ENCODE results near the gene STAMBPL1. TPM values are rescaled to one million over a fixed set of nuclear protein-coding genes. Genes with fewer than 3 reads are reported as not detected.

Gene STAMBPL1
- total RNA-seq, 1 donor from 2014 or later, result 15.7 TPM

GRCh38 chr10:88911116-88911515 lies 31.1 kb downstream of the STAMBPL1 start:
- intact Hi-C loops (cut with DNase I), result no loop called here
- Histone ChIP-seq H3K27ac (no peak overlapping the region), H3K36me3 (no peaks in the 10 kb centered on the region), H3K4me1 (no peaks in the 10 kb centered on the region), H3K4me3 (no peak overlapping the region), H3K9me3 (no peaks in the 10 kb centered on the region), H3K27me3 (no peaks in the 10 kb centered on the region)
- DNase-seq (ENCODE audit: extremely low spot score in 2 of 2), result no peak
- TF ChIP-seq POLR2A (IDR thresholded peaks at IDR 0.05), result no peak
- no peak for TF ChIP-seq CTCF (IDR thresholded peaks at IDR 0.05)
- TF ChIP-seq POLR2AphosphoS5 (IDR thresholded peaks at IDR 0.05; ENCODE audit: insufficient read depth in 1 of 2, low read depth in 1 of 2), result no peak

GRCh38 chr10:88911851-88912250 lies 31.8 kb downstream of the STAMBPL1 start:
- no peak overlapping the region for H3K27ac ChIP-seq

GRCh38 chr10:88913127-88913526 lies 33.1 kb downstream of the STAMBPL1 start:
- Histone ChIP-seq H3K4me1 (no peaks in the 10 kb centered on the region), H3K27ac (peak overlapping the region; percentile 31), H3K9me3 (no peaks in the 10 kb centered on the region), H3K4me3 (no peak overlapping the region), H3K36me3 (no peaks in the 10 kb centered on the region), H3K27me3 (no peaks in the 10 kb centered on the region)
- DNase-seq (ENCODE audit: extremely low spot score in 2 of 2), result no peak
- no peak for TF ChIP-seq POLR2A (IDR thresholded peaks at IDR 0.05)
- TF ChIP-seq POLR2AphosphoS5 (IDR thresholded peaks at IDR 0.05; ENCODE audit: insufficient read depth in 1 of 2, low read depth in 1 of 2), result no peak
- TF ChIP-seq CTCF (IDR thresholded peaks at IDR 0.05), result no peak
- intact Hi-C loops (cut with DNase I), result no loop called here

More at GRCh38 chr10:88911851-88912250, 31.8 kb downstream of the STAMBPL1 start:
- no peaks in the 10 kb centered on the region for H3K36me3 ChIP-seq
- intact Hi-C loops (cut with DNase I), result no loop called here
- no peak overlapping the region for H3K4me3 ChIP-seq
- DNase-seq (ENCODE audit: extremely low spot score in 2 of 2), result no peak
- no peaks in the 10 kb centered on the region for H3K4me1 ChIP-seq
- no peaks in the 10 kb centered on the region for H3K27me3 ChIP-seq
- no peak for TF ChIP-seq POLR2AphosphoS5 (IDR thresholded peaks at IDR 0.05; ENCODE audit: insufficient read depth in 1 of 2, low read depth in 1 of 2)
- no peak for TF ChIP-seq CTCF (IDR thresholded peaks at IDR 0.05)
- TF ChIP-seq POLR2A (IDR thresholded peaks at IDR 0.05), result no peak
- H3K9me3 ChIP-seq, result no peaks in the 10 kb centered on the region

GRCh38 chr10:88913788-88914187 lies 33.7 kb downstream of the STAMBPL1 start:
- Histone ChIP-seq H3K27ac (no peak overlapping the region), H3K36me3 (no peaks in the 10 kb centered on the region), H3K27me3 (no peaks in the 10 kb centered on the region), H3K4me1 (no peaks in the 10 kb centered on the region), H3K9me3 (no peaks in the 10 kb centered on the region), H3K4me3 (no peak overlapping the region)
- DNase-seq (ENCODE audit: extremely low spot score in 2 of 2), result no peak
- no peak for TF ChIP-seq CTCF (IDR thresholded peaks at IDR 0.05)
- no peak for TF ChIP-seq POLR2AphosphoS5 (IDR thresholded peaks at IDR 0.05; ENCODE audit: insufficient read depth in 1 of 2, low read depth in 1 of 2)
- TF ChIP-seq POLR2A (IDR thresholded peaks at IDR 0.05), result no peak
- intact Hi-C loops (cut with DNase I), result no loop called here

- no peak for DNase-seq (ENCODE audit: extremely low spot score in 2 of 2)
- no peak overlapping the region for H3K27ac ChIP-seq
- H3K36me3 ChIP-seq, result no peaks in the 10 kb centered on the region
- TF ChIP-seq POLR2A (IDR thresholded peaks at IDR 0.05), result no peak
- no peak for TF ChIP-seq CTCF (IDR thresholded peaks at IDR 0.05)
- TF ChIP-seq POLR2AphosphoS5 (IDR thresholded peaks at IDR 0.05; ENCODE audit: insufficient read depth in 1 of 2, low read depth in 1 of 2), result no peak
- intact Hi-C loops (cut with DNase I), result no loop called here
- H3K9me3 ChIP-seq, result no peaks in the 10 kb centered on the region
- H3K4me3 ChIP-seq, result no peak overlapping the region
- H3K4me1 ChIP-seq, result no peaks in the 10 kb centered on the region
- no peaks in the 10 kb centered on the region for H3K27me3 ChIP-seq
Observed at GRCh38 chr10:88915781-88916180, 35.7 kb downstream of the STAMBPL1 start.

Data from vagina (tissue), 2 donors.